Stomach (tissue), 4 donors: ENCODE measurements around the gene CCDC172.

ENCODE experiments used
- CTCF ChIP-seq, 7 experiments: fragments of 450-650 bp in 4 of 7; fragments of 200-600 bp in 3 of 7; sonication (generic) in 3 of 7; IDR thresholded peaks; one replicate each; pipeline ENCODE4 v1.5.1; 2016 to 2019; ENCODE audit warnings: antibody characterized with exemption in 7 of 7, control low read depth in 2 of 7, mild to moderate bottlenecking in 1 of 7
- EP300 ChIP-seq: sonication (generic); formaldehyde crosslinking; IDR thresholded peaks from one replicate; pipeline ENCODE4 v1.6.1; 2017; ENCODE audit warnings: antibody characterized with exemption
- POLR2A ChIP-seq, 4 donors: fragments of 450-650 bp; IDR thresholded peaks; one replicate each; pipeline ENCODE4 v1.6.1; 2016; ENCODE audit warnings: antibody characterized with exemption in 4 of 4, control low read depth in 2 of 4, mild to moderate bottlenecking in 1 of 4, moderate library complexity in 1 of 4
- POLR2AphosphoS5 ChIP-seq, 3 donors: sonication (generic); formaldehyde crosslinking; IDR thresholded peaks; one replicate each; pipeline ENCODE4 v1.6.1; 2016; ENCODE audit warnings: antibody characterized with exemption in 3 of 3

GRCh38 chr10:116429288-116429977 is 105.2 kb downstream of the CCDC172 start:
- TF ChIP-seq CTCF (IDR thresholded peaks at IDR 0.05) (no peak), POLR2A (IDR thresholded peaks at IDR 0.05) (no peak), EP300 (no peak), POLR2AphosphoS5 (IDR thresholded peaks at IDR 0.05) (no peak)
